ENCODE data around the gene PRSS23.
"Not testable (repeated sequence)": the region's sequence is repeated elsewhere in the genome, so short reads cannot be mapped to it uniquely, and the experiment has no call there.

Gene PRSS23, protein sequence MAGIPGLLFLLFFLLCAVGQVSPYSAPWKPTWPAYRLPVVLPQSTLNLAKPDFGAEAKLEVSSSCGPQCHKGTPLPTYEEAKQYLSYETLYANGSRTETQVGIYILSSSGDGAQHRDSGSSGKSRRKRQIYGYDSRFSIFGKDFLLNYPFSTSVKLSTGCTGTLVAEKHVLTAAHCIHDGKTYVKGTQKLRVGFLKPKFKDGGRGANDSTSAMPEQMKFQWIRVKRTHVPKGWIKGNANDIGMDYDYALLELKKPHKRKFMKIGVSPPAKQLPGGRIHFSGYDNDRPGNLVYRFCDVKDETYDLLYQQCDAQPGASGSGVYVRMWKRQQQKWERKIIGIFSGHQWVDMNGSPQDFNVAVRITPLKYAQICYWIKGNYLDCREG

DNA sequence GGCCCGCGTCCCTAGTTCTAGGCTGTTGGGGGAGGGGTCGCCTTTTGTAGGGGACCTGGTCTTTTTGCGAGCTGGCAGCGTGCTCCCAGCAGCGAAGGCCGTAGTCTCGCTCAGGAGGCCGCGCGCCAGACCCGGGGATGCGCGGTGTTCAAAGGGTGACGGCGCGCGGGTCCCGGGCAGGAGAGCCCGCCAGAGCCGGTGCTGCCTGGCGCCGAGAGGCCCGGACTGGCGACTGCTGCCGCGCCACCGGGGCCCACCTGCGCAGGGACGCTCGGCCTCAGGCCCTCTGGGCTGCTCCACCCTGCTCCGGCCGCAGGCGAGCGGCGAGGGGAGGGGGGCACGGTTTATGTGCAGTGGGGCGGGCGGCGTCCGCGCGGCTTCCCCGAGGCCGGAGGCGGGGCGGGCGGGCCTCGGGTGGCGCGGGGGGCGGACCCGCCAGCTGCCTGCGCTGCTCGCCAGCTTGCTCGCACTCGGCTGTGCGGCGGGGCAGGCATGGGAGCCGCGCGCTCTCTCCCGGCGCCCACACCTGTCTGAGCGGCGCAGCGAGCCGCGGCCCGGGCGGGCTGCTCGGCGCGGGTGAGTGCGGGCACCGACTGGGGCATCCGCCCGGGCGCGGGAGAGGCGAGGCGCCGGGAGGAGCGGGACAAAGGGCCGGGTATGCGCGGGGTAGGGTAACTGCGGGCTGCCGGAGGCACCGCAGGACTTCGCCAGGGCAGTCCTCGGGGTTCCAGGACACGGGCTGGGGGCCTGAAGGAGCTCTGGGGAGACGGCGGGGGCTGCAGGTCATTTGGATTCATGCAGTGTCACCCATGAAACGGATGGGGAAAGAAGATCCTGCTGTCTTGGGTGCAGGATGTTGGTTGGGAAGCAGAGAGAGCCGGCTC is at the start of gene PRSS23:
TSS of gene PRSS23 (plus strand) at position 467 of the 884 bp plus-strand sequence. CDS start 7,102 bp downstream, outside the sequence.
- DNase-seq (ENCODE audit: low read depth): peak; percentile 21

GRCh38 chr11:86753459-86753858 is 46.9 kb upstream of the PRSS23 start:
- no peak for DNase-seq (ENCODE audit: low read depth)

DNA sequence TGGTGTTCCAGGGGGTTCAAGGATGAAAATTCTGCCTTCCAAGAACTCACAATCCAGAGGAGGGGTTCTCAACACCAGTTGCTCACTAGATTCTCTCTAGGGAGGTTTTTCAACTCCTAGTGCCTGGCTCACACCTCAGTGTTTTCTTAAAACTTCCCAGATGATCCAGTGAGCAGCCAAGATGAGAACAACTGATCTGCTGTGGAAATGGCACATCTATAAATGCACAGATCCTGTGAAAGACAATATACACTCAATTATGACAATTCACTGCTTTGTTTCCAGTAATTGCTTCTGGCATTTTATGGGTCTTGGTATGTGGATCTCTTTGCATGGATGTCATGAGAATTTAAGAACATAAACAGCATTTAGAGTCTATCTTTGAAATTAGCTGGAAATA is 45.2 kb upstream of the PRSS23 start:
- no peak for DNase-seq (ENCODE audit: low read depth)

- DNase-seq (ENCODE audit: low read depth): no peak
Measured at GRCh38 chr11:86758171-86758570, 42.2 kb upstream of the PRSS23 start.

- DNase-seq (ENCODE audit: low read depth): no peak
Measured at GRCh38 chr11:86760577-86760976, 39.8 kb upstream of the PRSS23 start.

DNA sequence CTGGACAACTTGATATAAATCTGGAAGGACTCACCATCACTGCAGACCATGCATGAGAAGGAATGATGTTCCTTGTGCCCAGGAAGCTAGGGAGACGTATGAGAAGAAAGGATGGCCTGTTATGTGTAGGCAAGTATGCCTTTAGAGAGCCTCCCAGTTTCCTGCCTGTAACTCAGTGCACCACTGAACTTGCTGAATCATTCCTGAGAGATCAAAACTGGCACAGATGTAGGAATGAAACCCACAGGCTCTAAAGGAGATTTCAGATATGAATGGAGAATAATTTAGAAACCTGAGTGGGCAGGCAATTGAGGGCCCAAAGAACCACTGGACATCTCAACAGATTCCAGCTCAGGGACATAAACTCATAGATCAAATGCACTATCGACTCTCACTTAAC is 38.4 kb upstream of the PRSS23 start:
- no peak for DNase-seq (ENCODE audit: low read depth)

DNA sequence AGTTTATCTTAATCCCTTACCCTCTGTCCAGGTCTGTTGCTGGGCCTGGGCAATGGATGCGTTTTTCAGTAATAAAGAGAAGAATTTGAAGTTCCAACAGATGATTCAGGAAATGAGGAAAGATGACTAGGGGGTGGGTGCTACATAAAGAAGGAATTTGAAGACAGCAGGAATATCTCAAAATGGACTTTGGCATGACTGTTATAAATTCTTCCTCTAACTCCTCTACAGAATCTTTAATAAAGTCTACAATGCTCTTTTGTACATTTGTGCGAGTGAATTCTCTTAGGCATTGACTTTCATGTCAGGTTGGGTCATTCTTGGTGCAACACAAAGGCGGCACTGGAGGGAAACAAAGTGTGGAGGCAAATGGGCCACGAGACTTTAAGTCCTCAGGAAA is 35.1 kb upstream of the PRSS23 start:
- DNase-seq (ENCODE audit: low read depth): no peak

- no peak for DNase-seq (ENCODE audit: low read depth)
Measured at GRCh38 chr11:86765878-86766277, 34.5 kb upstream of the PRSS23 start.

DNA sequence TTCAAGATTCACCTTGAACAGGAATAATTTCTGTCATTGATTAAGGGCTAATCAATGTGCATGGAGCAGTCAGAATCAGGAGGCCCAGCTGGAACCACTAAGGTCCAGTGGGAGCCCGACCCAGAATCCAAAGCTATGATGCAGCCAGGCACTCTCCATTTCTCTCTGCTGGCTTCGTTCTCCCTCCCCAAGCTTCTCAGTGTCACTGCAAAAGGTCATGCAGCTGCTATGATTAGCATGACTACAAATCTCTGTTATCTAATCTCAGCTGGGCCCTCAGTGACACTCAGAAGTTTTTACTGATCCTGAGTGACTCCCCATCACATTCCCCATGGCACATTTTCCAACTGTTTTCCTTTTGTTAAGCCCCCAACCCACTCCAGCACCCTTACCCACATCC is 31.1 kb upstream of the PRSS23 start:
- no peak for DNase-seq (ENCODE audit: low read depth)

DNA sequence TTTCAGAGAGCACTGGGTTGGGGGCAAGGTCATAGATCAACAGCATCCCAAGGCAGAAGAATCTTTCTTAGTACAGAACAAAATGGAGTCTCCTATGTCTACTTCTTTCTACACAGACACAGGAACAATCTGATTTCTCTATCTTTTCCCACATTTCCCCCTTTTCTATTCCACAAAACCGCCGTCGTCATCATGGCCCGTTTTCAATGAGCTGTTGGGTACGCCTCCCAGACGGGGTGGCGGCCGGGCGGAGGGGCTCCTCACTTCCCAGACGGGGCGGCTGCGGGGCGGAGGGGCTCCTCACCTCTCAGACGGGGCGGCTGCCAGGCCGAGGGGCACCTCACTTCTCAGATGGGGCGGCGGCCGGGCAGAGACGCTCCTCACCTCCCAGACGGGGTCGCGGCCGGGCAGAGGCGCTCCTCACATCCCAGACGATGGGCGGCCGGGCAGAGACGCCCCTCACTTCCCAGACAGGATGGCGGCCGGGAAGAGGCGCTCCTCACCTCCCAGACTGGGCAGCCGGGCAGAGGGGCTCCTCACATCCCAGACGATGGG is 29.8 kb upstream of the PRSS23 start:
- not testable (repeated sequence) for DNase-seq (ENCODE audit: low read depth)

DNA sequence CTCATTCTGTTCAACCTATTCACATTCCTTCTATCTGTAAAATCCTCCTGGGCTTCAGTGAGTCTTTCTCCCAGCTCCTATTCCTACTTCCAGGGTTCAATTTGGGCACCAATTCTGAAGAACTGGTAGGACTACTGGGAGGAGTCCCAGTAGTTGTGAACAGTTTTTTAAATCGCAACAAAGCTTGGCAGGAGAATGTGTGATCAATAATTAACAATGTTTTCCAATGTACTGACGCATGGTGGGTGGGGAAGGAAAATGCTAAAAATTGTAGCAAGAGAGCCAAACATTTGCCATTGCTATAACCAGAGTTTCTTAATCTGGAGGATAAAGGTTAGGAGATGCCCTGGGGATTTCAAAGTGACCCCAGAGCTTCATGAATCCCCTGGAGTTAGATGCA is 27.3 kb upstream of the PRSS23 start:
- no peak for DNase-seq (ENCODE audit: low read depth)

DNA sequence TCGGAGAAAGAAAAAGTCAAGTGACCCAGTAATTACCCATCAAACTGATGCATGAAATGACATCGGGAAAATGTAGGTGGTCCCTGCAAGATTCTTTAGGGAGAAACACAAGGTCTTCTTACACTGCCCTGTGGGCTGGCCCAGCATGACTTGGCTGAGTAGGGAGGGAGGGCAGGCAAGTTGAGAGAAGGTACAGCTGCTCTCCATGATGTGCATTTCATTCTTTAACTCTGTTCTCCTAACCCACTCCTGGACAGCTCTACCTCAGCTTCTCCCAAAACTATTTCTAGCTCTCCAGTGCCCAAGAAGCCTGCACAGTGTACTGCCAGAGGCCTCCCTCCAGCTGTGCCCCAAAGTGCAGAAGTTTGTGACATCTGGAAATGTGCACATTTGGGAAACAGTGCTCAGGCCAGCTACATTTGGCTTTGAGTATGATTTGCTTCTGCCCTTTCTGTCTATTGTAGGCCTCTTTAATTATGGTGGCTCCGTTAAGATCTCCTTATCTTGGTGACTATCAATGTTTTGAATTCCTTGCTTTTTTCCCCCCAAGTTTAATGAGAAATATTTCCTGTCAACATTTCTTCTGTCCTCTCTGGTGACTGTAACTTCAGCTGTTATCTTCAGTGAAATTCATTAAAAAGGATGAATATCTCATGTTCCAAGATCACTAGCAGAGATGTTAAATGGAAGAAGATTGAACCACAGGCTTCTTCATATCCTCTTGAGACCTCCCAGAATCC is 26.7 kb upstream of the PRSS23 start:
- no peak for DNase-seq (ENCODE audit: low read depth)

- no peak for DNase-seq (ENCODE audit: low read depth)
Measured at GRCh38 chr11:86774417-86774816, 25.9 kb upstream of the PRSS23 start.

DNA sequence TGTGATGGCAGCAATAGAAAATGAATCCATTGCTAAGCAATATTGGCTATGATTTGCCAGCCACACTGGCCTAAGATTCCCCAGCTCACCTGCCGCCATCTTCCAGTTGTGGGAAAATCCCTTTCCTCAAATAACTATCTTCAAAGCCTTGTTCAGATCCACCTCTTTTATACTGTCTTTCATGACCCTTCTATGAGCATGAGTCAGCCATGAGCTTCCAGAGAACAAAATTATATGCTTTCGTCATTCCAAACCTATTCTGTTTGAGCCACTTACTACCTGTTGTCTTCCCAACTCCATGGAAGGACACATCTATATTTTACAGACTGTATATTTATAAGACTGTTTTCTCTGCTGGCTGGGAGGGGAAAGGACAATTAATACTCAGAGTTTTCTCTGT is 25.0 kb upstream of the PRSS23 start:
- DNase-seq (ENCODE audit: low read depth): no peak

DNA sequence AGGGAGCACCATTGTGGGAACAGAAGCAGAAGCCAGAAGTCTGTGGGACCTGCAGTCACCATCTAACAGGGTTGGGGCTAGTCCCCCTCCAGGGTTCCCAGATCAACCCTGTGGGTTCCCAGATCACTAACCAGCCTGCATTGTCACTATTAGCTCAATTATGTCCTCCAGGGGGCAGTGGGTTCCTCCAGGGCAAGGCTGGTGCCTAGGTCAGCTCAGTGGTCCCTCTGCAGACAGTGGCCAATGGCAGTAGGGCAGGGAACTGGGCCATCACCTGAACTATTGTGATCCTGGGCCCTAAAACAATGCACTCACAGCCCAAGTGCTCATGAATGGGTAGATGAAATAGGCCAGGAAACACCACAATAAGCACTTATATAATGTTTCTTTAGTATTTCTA is 18.8 kb upstream of the PRSS23 start:
- no peak for DNase-seq (ENCODE audit: low read depth)

DNA sequence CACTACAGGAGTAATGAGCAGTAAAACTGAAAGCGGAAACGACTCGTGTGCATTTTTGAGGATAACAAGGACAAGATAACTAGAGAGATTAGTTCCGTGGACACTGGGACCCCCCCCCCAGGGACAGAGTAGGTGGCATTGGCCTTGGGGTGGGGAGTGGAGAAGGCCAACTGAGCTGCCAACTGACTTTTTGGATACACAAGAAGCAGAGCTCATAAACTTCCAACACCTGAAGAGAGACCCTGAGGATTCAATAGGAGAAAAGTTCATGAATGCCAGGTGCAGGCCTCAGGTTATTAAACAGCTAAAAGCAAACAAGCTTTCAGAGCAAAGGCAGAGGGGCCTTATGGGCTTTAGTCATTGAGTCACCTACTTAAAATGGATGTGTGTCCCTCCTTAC is 17.6 kb upstream of the PRSS23 start:
- DNase-seq (ENCODE audit: low read depth): no peak

- no peak for DNase-seq (ENCODE audit: low read depth)
Measured at GRCh38 chr11:86783661-86784060, 16.7 kb upstream of the PRSS23 start.

DNA sequence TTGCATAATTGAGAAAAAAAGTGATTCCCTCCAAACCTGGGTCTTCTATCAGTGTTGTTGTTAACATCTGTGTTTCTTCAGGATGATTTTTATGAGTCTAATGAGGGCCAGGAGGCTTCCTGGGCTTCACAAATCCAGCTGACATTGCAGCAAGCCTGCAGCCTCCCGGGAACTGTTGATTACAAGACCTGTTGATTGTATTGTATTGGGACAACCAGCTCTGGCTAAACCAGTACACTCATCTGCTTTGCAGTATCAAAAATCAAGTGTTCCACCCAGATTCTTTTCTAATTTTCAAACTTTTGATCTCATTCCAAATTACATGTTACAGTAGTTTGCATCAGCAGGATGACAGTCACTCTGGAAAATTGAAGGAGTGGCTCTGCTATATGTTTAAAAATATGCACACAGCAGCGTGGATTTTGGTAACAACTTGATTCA is 16.1 kb upstream of the PRSS23 start:
- no peak for DNase-seq (ENCODE audit: low read depth)

- DNase-seq (ENCODE audit: low read depth): no peak
Measured at GRCh38 chr11:86785576-86785975, 14.8 kb upstream of the PRSS23 start.

DNA sequence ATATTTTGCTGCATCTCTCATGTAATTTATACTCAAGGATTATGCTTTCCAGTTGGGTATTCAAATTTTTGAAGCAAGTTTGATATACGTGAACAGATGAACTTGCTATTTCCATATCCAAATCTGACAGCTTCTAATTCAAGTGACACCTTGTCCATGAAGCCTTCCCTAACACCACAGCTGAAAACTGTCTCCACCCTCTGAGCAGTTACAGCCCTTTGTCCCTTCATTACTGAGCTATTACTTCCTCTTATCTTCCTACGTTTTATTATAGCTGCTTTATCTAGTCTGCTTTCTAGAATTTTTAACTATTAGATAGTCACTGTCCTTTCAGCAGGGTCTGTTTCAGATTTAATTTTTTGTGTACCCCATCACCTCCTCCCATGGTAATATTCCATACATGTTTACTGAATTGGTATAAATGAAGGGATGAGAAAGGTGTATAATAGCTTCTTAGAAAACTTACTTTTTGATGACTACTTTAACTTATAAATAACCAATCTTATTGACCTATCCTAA is 13.3 kb upstream of the PRSS23 start:
- no peak for DNase-seq (ENCODE audit: low read depth)

- no peak for DNase-seq (ENCODE audit: low read depth)
Measured at GRCh38 chr11:86787656-86788055, 12.7 kb upstream of the PRSS23 start.

DNA sequence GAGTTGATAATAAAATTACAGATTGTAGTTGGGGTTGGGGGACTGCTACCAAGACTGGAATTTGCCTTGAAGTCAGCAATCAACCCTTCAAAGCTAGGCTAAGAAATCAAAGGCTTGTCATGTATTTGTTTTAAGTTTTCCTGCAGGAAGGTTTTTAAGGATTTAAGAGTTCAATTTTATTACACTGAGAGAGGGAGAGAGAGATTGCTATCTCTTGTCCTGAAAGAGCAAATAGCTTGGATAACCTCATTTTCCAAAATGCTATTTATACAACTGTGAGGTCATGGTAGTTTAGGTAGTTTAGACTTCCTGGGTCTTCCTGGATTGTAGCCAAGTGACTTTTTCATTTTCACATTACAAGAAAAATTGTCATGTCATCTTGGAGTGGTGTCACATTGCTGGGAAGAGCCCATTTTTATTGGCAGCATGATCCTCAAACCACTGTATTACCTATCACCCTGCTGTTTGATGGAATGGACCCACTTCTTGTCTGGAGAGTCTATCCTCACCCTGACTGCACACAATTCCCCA is 10.1 kb upstream of the PRSS23 start:
- DNase-seq (ENCODE audit: low read depth): no peak
